GM21717 (cell line): Measurements from ENCODE around the gene PWP2.
"Not testable (repeated sequence)": the region's sequence is repeated elsewhere in the genome, so short reads cannot be mapped to it uniquely, and the experiment has no call there.

Experiments
- ATAC-seq: cut with Tn5 transposase; IDR thresholded peaks from one replicate; pipeline ENCODE4 v1.9.1; 2021; ENCODE audit warnings: mild to moderate bottlenecking, moderate library complexity; ENCODE audit not compliant: unreplicated experiment

Gene PWP2

DNA sequence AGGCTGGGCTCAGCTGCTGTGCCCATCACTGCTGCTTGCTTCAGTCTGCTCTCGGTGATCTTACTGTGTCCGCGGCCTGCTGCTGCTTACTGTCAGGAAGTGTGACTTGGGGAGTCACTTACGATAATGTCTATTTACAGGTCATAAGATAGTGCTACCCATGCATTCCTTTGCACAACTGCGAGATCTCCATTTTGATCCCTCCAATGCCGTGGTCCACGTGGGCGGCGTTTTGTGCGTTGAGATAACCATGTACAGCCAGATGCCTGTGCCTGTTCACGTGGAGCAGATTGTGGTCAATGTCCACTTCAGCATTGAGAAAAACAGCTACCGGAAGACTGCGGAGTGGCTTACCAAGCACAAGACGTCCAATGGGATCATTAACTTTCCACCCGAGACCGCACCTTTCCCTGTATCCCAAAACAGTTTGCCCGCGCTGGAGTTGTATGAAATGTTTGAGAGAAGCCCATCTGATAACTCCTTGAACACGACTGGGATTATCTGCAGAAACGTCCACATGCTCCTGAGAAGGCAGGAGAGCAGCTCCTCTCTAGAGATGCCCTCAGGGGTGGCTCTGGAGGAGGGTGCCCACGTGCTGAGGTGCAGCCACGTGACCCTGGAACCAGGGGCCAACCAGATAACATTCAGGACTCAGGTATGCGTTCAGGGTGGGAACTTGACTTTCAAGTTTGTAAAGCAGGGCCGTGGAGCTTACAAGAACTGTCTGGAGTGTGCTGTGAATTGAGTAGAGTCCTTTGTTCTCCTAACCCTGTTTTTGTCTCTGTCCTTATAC is 24.4 kb upstream of the PWP2 start:
- ATAC-seq: no peak

DNA sequence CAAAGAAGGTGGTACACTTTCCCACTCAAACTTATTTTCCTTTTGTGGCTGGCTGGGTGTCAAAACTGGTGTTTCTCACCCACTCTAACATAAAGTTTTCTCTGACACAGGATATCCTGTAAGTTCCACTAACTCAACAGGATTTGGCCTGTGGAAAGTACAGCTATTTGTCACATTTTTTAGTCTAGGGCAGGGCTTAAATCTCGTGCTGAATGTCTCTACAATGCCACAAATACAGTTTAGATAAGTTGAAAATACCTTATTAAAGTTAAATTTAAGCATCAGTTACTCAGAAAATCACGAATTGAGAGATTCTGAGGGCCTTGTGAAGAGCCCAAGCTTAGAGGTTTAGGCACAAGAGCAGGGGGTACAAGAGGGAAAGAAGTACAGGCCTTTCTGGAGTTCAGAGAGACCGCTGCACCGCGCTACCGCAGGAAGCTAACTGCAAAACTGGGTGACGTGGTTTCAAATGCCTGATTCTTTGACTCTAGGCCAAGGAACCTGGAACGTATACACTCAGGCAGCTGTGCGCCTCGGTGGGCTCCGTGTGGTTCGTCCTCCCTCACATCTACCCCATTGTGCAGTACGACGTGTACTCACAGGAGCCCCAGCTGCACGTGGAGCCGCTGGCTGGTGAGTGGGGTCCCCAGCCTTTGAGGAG is 23.4 kb upstream of the PWP2 start:
- ATAC-seq: no peak

- no peak for ATAC-seq
Measured at GRCh38 chr21:44084496-44085241, 22.5 kb upstream of the PWP2 start.

DNA sequence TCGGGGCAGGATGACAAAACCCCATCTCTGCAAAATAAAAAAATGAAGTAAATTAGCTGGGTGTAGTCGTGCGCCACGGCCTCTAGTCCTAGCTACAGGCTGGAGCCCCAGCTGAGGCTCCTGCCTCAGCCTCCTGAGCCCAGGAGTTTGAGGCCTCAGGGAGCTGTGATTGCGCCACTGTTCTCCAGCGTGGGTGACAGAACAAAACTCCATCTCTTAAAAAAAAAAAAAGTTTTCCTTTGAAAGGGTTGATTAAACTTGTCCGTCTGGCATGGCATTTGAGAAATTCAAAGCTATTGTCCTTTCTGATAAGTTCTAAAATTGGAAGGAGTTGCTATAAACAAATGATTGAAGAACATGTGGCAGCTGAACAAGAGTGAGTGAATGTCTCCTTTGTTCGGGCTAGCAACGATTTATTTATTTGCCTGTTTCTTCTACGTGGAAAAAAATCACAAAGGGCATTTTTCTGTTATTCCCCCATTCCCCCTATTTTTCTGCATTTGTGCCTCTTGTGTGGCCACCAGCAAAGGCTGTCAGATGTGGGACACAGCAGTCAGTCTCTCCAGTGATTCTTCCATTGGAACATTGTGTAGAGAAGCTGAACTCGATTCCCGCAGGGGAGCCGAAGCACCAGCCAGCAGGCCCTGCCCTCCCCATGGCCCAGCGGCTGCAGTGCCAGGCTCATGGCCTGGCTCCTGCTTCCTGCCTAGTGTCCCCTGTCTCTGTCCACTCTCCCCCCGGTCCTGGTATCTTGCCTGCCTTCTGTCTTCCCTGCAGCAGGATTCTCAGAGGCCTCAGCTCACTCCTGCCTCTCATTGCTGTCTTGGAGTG is 21.5 kb upstream of the PWP2 start:
- ATAC-seq: no peak

DNA sequence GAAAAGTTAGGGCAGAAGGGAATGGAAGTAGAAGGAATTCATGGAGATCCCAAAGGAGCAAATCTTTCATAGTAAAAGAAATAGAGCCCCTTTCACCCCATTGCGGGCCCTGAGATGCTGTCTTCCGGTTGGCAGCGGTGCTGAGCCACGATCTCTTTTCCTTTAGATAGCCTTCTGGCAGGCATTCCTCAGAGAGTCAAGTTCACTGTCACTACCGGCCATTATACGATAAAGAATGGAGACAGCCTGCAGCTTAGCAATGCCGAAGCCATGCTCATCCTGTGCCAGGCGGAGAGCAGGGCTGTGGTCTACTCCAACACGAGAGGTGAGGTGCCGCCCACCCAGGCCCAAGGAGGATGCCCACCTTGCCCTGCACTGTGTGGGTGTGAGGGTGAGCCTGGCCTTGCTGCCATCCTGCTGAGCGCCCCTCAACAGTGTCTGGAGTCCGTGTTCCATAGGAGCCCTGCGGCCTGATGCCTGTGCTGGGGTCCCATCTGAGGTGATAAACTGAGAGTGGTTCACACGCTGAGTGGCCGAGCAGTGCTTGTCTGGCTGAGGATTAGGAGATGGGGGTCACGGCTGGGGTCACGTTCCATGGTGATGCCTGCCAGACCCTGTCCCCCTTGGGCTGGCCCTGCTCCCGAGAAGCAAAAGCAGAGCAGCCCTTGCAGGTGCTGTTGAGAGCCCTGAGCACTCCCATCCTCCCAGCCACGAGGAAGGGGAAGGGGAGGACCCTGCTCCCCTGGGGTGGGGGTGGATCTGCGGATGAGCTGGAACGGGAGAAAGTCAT is 20.4 kb upstream of the PWP2 start:
- no peak for ATAC-seq

DNA sequence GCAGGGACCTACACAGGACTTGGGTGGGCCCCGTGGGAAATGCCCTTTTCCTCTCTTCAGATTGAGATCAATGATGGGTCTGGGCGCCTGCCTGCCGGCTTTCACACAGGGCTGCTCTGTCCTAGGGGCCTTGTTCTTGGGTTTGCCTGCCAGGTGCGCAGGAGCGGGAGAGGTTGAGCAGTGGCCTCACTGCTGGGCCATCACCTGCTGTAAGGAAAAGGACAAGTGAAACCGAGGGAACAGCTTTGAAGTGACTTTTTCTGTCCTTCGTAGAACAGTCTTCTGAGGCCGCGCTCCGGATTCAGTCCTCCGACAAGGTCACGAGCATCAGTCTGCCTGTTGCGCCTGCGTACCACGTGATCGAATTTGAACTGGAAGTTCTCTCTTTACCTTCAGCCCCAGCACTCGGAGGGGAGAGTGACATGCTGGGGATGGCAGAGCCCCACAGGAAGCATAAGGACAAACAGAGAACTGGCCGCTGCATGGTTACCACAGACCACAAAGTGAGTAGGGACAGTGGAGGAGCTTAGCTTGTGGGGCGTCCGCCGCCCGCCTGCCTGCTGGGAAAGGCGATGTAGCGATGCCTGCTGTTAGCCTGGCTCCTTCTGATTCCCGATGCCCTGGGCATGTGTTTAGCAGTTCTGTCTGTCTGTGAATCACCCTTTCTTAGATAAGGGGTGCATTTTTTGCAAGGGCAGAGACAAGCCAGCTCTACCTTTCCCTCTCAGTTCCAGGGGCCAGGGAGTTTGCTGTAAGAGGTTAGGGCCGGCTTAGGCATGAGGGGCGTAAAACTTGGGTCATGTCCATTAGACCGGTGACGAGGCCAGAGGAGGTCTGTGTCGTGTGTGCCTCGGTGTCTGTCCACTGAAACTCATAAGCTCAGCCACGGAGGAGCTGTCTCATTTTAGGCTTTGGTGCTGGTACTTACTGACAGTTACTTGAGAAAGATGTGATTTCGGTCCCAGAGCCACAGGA is 19.5 kb upstream of the PWP2 start:
- ATAC-seq: no peak

DNA sequence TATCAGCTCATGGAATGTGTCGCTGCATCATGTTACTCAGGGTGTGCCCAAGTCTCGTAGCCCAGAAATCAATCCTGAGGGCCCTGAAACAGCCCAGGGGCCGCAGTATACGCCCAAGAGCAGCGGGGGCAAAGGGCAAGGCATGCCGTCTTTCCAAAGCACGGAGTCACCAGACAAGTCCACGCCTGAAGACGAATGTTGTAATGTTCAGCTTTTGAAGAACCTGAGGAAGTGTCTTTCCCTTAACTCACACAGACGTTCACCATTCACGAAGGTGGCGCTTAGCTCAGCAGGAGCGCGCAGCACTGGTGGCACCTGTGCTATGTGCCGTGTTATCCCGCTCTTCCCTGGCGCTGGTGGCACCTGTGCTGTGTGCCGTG is 18.8 kb upstream of the PWP2 start:
- no peak for ATAC-seq

DNA sequence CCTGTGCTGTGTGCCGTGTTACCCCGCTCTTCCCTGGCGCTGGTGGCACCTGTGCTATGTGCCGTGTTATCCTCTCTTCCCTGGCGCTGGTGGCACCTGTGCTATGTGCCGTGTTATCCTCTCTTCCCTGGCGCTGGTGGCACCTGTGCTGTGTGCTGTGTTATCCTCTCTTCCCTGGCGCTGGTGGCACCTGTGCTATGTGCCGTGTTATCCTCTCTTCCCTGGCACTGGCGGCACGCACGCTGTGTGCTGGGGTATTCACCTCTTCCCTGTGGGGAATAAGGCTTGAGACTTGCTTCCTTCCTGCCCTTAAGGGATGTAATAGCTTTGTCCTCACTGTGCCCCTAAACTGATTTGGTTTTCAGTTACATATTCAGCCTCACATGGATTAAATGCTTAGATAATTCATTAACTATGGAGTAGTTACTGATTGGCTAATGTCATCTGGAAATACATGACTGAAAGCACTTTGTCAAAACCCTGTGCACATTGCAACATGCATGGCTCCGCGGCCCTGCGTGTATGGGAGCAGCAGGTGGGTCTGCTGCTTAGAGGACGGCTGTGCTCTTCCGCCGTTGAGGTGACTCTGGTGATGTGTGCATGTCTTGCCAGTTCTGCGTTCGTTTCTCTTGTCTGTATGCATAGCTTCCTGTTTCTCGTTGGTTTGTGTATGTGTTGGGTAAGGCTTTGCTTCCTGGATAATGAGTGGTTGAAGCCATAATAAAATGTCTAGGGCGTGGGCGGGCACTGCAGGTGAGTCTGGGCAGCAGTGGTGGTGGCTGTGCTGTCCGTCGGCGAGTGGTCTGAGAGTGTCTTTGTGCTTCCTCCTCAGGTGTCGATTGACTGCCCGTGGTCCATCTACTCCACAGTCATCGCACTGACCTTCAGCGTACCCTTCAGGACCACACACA is 17.9 kb upstream of the PWP2 start:
- ATAC-seq: no peak

DNA sequence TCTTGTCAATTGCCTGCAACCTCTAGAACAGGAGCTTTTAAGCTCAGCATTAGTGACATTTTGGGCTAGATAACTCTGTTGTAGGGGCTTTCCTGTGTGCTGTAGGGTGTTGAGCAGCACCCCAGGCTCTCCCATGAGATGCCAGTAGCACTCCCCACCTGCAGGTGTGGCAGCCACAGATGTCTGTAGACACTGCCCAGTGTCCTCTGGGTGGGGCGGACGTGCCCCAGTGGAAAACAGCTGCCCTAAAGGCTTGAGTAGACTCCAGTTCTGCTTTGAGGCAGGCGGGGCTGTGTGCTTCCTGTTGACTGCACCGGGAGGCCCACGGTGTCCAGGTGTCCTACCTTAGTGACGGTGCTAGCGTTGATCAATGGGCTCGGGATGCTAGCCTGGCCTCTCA is 16.9 kb upstream of the PWP2 start:
- ATAC-seq: no peak

DNA sequence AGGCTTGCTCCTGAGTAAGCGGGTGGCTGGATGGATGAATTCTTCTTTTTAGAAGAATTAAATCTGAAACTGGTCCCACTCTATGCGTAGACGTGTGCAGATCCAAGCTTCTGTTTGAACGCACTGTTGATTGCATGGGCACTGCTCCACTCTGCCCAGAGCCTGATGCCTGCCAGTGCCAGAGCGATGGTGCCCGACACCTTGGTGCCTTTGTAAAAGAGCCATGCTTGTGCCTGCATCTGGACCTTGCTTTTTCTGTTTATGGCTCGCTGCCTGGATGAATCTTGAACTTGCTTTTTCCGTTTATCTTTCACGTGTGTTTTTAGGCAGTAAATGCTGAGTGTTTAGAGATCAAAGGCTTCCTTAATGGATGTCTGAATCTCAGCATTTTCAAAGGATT is 15.0 kb upstream of the PWP2 start:
- ATAC-seq: no peak

GRCh38 chr21:44093761-44094160 is 13.4 kb upstream of the PWP2 start:
- ATAC-seq: no peak

DNA sequence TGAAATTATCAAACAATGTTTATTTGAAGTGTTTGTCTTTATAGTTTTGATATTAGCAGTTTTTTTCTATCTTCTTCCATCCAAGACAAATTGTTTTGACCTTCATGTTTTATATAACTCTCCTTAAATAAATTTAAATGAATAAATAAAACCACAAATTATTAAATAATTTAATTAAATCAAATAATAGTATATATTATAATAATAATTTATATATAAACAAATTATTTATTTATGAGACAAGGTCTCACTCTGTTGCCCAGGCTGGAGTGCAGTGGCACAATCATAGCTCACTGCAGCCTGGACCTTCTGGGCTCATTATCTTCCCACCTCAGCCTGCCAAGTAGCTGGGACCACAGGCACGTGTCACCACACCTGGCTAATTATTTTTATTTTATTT is 12.4 kb upstream of the PWP2 start:
- no peak for ATAC-seq

GRCh38 chr21:44098507-44098906 is 8.7 kb upstream of the PWP2 start:
- ATAC-seq: not testable (repeated sequence)

GRCh38 chr21:44098964-44099363 is 8.2 kb upstream of the PWP2 start:
- not testable (repeated sequence) for ATAC-seq

- ATAC-seq: not testable (repeated sequence)
Measured at GRCh38 chr21:44107589-44107988, 390 bp downstream of the PWP2 start.

GRCh38 chr21:44113702-44114371 is 6.6 kb downstream of the PWP2 start:
- ATAC-seq: not testable (repeated sequence)

DNA sequence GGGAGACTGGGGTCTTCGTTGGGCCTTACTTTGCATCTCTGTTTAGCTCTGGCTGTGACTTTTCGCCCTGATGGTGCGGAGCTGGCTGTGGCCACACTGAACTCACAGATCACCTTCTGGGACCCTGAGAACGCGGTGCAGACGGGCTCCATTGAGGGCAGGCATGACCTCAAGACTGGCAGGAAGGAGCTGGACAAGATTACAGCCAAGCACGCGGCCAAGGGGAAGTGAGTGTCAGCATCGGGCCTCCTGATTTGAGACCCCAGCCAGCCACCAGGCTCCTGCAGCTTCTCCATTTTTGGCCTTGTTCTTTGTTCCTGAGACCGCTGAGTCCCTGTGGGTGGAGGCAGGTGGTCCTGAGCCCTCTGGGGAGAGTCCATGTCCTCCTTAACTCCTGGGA is 14.9 kb downstream of the PWP2 start:
- not testable (repeated sequence) for ATAC-seq
